ENCODE data around the gene IL10RB.

DNA sequence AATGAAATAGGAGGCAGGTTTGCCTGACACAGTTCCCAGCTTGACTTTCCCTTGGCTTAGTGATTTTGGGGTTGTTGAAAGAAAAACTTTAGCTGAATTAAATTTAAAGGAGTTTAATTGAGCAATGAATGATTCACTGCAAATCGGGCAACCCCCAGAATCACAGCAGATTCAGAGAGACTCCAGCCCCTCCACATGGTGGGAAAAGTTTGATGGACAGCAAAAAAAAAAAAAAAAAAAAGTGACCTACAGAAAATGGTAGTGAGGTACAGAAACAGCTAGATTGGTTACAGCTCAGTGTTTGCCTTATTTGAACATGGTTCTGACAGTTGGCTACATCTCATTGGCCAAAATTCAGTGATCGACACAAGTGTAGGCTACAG is 49.0 kb upstream of the IL10RB start:
- TF ChIP-seq, protein P1, sequence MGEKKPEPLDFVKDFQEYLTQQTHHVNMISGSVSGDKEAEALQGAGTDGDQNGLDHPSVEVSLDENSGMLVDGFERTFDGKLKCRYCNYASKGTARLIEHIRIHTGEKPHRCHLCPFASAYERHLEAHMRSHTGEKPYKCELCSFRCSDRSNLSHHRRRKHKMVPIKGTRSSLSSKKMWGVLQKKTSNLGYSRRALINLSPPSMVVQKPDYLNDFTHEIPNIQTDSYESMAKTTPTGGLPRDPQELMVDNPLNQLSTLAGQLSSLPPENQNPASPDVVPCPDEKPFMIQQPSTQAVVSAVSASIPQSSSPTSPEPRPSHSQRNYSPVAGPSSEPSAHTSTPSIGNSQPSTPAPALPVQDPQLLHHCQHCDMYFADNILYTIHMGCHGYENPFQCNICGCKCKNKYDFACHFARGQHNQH (CRISPR knock-in tag; IDR thresholded peaks at IDR 0.05) = no peak
- TF ChIP-seq CHD2 (IDR thresholded peaks at IDR 0.05; ENCODE audit: low read depth, low read length) (no peak), RARG (CRISPR knock-in tag; IDR thresholded peaks at IDR 0.05; ENCODE audit: low read depth) (no peak), RFX1 (IDR thresholded peaks at IDR 0.05) (no peak), SP1 (IDR thresholded peaks at IDR 0.05) (no peak), SP1 (CRISPR knock-in tag; IDR thresholded peaks at IDR 0.05) (no peak), ATF7 (IDR thresholded peaks at IDR 0.05) (no peak), ATF7 (CRISPR knock-in tag; IDR thresholded peaks at IDR 0.05) (no peak)
